ENCODE data around the gene LRRTM3.

Gene LRRTM3

GRCh38 chr10:66886848-66887247 is 39.0 kb upstream of the LRRTM3 start:
- no peak for DNase-seq (ENCODE audit: low read depth)
- no peak for TF ChIP-seq CTCF (conservative IDR thresholded peaks at IDR 0.05; ENCODE audit: control insufficient read depth, insufficient read depth, low read depth, low read length)
- H3K4me3 ChIP-seq (ENCODE audit: control insufficient read depth, low read depth, low read length) = no peak overlapping the region

GRCh38 chr10:66888237-66888636 is 37.6 kb upstream of the LRRTM3 start:
- TF ChIP-seq CTCF (conservative IDR thresholded peaks at IDR 0.05; ENCODE audit: control insufficient read depth, insufficient read depth, low read depth, low read length) = no peak
- H3K4me3 ChIP-seq (ENCODE audit: control insufficient read depth, low read depth, low read length) = no peak overlapping the region
- no peak for DNase-seq (ENCODE audit: low read depth)

- no peak for TF ChIP-seq CTCF (conservative IDR thresholded peaks at IDR 0.05; ENCODE audit: control insufficient read depth, insufficient read depth, low read depth, low read length)
- DNase-seq (ENCODE audit: low read depth) = no peak
- no peak overlapping the region for H3K4me3 ChIP-seq (ENCODE audit: control insufficient read depth, low read depth, low read length)
Measured at GRCh38 chr10:66892871-66893270, 33.0 kb upstream of the LRRTM3 start.

- DNase-seq (ENCODE audit: low read depth) = no peak
- no peak overlapping the region for H3K4me3 ChIP-seq (ENCODE audit: control insufficient read depth, low read depth, low read length)
- no peak for TF ChIP-seq CTCF (conservative IDR thresholded peaks at IDR 0.05; ENCODE audit: control insufficient read depth, insufficient read depth, low read depth, low read length)
Measured at GRCh38 chr10:66910671-66911070, 15.2 kb upstream of the LRRTM3 start.

GRCh38 chr10:66916030-66916429 is 9.8 kb upstream of the LRRTM3 start:
- H3K4me3 ChIP-seq (ENCODE audit: control insufficient read depth, low read depth, low read length) = no peak overlapping the region
- TF ChIP-seq CTCF (conservative IDR thresholded peaks at IDR 0.05; ENCODE audit: control insufficient read depth, insufficient read depth, low read depth, low read length) = no peak
- no peak for DNase-seq (ENCODE audit: low read depth)

GRCh38 chr10:66917104-66917503 is 8.7 kb upstream of the LRRTM3 start:
- TF ChIP-seq CTCF (conservative IDR thresholded peaks at IDR 0.05; ENCODE audit: control insufficient read depth, insufficient read depth, low read depth, low read length) = no peak
- H3K4me3 ChIP-seq (ENCODE audit: control insufficient read depth, low read depth, low read length) = no peak overlapping the region
- DNase-seq (ENCODE audit: low read depth) = no peak

- TF ChIP-seq CTCF (conservative IDR thresholded peaks at IDR 0.05; ENCODE audit: control insufficient read depth, insufficient read depth, low read depth, low read length) = no peak
- no peak overlapping the region for H3K4me3 ChIP-seq (ENCODE audit: control insufficient read depth, low read depth, low read length)
- DNase-seq (ENCODE audit: low read depth) = no peak
Measured at GRCh38 chr10:66919248-66919647, 6.6 kb upstream of the LRRTM3 start.
